Bronchial smooth muscle cell (primary cell): Measurements from ENCODE around the gene ACOT6. TPM values are rescaled to one million over a fixed set of nuclear protein-coding genes. Genes with fewer than 3 reads are reported as not detected.

ENCODE experiments used
- total RNA-seq: library from RNA; depleted of rRNA; stranded (reverse); fragments of >200 nt; gene quantifications from 2 replicates; pipeline ENCODE4 v1.2.1, GENCODE V29; 2014

Gene ACOT6
- not detected in 2 replicates for total RNA-seq

GRCh38 chr14:73612339-73613045, at the start of gene ACOT6:
TSS of gene ACOT6 (plus strand) at chr14:73612517. CDS start at chr14:73612572, 55 bp downstream.

DNA sequence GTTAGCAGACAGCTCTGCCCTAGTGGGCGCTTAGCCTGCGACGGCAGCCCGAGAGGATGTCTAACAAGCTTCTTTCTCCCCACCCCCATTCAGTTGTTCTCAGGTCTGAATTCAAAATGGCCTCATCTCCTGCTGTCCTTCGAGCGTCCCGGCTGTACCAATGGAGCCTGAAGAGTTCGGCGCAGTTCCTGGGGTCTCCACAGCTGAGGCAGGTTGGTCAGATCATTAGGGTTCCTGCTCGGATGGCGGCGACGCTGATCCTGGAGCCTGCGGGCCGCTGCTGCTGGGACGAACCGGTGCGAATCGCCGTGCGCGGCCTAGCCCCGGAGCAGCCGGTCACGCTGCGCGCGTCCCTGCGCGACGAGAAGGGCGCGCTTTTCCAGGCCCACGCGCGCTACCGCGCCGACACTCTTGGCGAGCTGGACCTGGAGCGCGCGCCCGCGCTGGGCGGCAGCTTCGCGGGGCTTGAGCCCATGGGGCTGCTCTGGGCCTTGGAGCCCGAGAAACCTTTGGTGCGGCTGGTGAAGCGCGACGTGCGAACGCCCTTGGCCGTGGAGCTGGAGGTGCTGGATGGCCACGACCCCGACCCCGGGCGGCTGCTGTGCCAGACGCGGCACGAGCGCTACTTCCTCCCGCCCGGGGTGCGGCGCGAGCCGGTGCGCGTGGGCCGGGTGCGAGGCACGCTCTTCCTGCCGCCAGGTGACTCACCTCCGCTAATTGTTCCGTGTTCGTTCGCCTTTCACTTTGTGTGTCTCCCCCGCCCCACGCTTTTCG, 42.9 kb upstream of the ACOT6 start, which contains the start of gene ACOT2:
Gene ACOT2 (plus strand): TSS at position 29 of the 774 bp plus-strand sequence. CDS start 28 bp downstream, at position 57.

DNA sequence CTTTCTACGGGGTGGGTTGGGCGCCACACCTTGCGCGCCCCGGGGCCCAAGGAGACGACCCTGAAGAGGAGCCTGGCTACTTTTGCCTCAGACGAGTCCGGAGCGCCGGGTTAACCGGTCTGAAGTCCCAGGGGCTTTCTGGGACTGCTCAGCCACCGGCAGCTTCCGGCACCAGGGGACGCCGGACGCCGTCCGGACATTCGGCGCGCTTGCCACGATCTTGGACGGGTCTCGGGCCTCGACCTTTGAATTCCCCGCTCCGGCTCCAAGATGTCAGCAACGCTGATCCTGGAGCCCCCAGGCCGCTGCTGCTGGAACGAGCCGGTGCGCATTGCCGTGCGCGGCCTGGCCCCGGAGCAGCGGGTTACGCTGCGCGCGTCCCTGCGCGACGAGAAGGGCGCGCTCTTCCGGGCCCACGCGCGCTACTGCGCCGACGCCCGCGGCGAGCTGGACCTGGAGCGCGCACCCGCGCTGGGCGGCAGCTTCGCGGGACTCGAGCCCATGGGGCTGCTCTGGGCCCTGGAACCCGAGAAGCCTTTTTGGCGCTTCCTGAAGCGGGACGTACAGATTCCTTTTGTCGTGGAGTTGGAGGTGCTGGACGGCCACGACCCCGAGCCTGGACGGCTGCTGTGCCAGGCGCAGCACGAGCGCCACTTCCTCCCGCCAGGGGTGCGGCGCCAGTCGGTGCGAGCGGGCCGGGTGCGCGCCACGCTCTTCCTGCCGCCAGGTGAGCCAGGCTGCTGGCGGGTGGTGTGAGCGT, 20.4 kb upstream of the ACOT6 start, which contains the start of gene ACOT4:
Gene ACOT4 (plus strand): TSS at position 184 of the 760 bp plus-strand sequence. CDS start 87 bp downstream, at position 271.

GRCh38 chr14:73644531-73645247, 32.4 kb downstream of the ACOT6 start, which contains the start of gene DNAL1:
TSS of gene DNAL1 (plus strand) at chr14:73644986. CDS start at chr14:73645040, 54 bp downstream.

Other genes starting within 250 kb of the ACOT6 start
- gene NUMB, start 154.0 kb upstream of the ACOT6 start, total RNA-seq: 18.0 and 20.1 TPM in 2 replicates
- 9.5 and 10.8 TPM in 2 replicates for gene RIOX1, start 121.6 kb upstream of the ACOT6 start, total RNA-seq
- 2.7 and 6.0 TPM in 2 replicates for gene ACOT1, start 75.4 kb upstream of the ACOT6 start, total RNA-seq
- gene HEATR4, start 53.6 kb upstream of the ACOT6 start, total RNA-seq: under 0.01 and 0.09 TPM in 2 replicates
- gene ACOT2, start 43.3 kb upstream of the ACOT6 start, total RNA-seq: 19.3 and 35.3 TPM in 2 replicates
- gene ACOT4, start 20.6 kb upstream of the ACOT6 start, total RNA-seq: 0.26 and 0.32 TPM in 2 replicates
- gene DNAL1, start 32.5 kb downstream of the ACOT6 start, total RNA-seq: 4.8 and 5.4 TPM in 2 replicates
- 9.2 and 13.7 TPM in 2 replicates for gene PNMA1, start 101.9 kb downstream of the ACOT6 start, total RNA-seq
- gene PTGR2, start 239.3 kb downstream of the ACOT6 start, total RNA-seq: 5.7 and 5.9 TPM in 2 replicates